Left cardiac atrium (tissue), 4 donors: ENCODE measurements around the gene FERMT3. TPM values are rescaled to one million over a fixed set of nuclear protein-coding genes. Genes with fewer than 3 reads are reported as not detected.

Experiments
- ATAC-seq, 2 donors: fragments of 200-7000 bp; cut with Tn5 transposase; one replicate each; pipeline ENCODE4 v1.9.1; 2020; ENCODE audit warnings: mild to moderate bottlenecking in 2 of 2, moderate library complexity in 2 of 2
- DNase-seq: peaks from one replicate; pipeline ENCODE4 v3.0.0-alpha.2; 2020
- intact Hi-C, 2 donors: fragments of 100-400 bp; cut with DNase I; formaldehyde crosslinking; loops; one replicate each; pipeline versions ENCODE4 v1.14.1 to v1.15.1; 2022 to 2023
- total RNA-seq, 2 donors: library from RNA; stranded (reverse); fragmentation: NEBNext Ultra II Directional; extraction: Animal tissue kit (Norgen Biotek cat#: 25700); gene quantifications; one replicate each; pipeline ENCODE4 v1.2.1, GENCODE V29; 2021
- donor health status: DM: no; HTN: yes; CAD: no.
- donor health status: DM: no; HTN: yes; CAD: no; lungs with severe emphysema.
- donor health status: DM: yes; HTN: yes; CAD: no.
- donor health status: Dilated cardiomyopathy.

The FERMT3 gene
- total RNA-seq, 2 donors from 2014 or later: 23.8 to 25.8 TPM

GRCh38 chr11:64185175-64185692, 21.3 kb upstream of the FERMT3 start:
- ATAC-seq (peak; percentile 53 to 65), DNase-seq (peak; percentile 93)
- intact Hi-C loops: no loop called here

- DNase-seq: peak; percentile 99
- intact Hi-C loops: no loop called here
- peak; percentile 91 to 92 for ATAC-seq
These were observed 20.6 kb upstream of the FERMT3 start, which contains the start of gene STIP1 for GRCh38 chr11:64185693-64186491. Gene STIP1 (plus strand): TSS chr11:64186171. CDS start chr11:64186262, 91 bp downstream.

- ATAC-seq (no peak), DNase-seq (no peak)
- intact Hi-C loops: no loop called here
These were observed 19.9 kb upstream of the FERMT3 start for GRCh38 chr11:64186492-64187165.

- DNase-seq (no peak), ATAC-seq (no peak)
- intact Hi-C loops: no loop called here
These were observed 14.1 kb upstream of the FERMT3 start for GRCh38 chr11:64192434-64192833.

- intact Hi-C loops: no loop called here
- no peak for ATAC-seq
- no peak for DNase-seq
These were observed 9.9 kb upstream of the FERMT3 start for GRCh38 chr11:64196626-64197025.

- DNase-seq: no peak
- intact Hi-C loops: no loop called here
- ATAC-seq: no peak
These were observed 8.0 kb upstream of the FERMT3 start for GRCh38 chr11:64198511-64198910.

GRCh38 chr11:64201543-64201942, 5.0 kb upstream of the FERMT3 start:
- intact Hi-C loops: loop anchor here (5.0 to 10.0 kb wide), 2 partner anchors 101 to 103 kb away; partner anchors contain the start of genes CATSPERZ (in 2 of the 2) and ESRRA (in 1 of the 2)
- ATAC-seq: no peak

GRCh38 chr11:64202992-64203391, 3.5 kb upstream of the FERMT3 start:
- intact Hi-C loops: loop anchor here (5.0 to 10.0 kb wide), 2 partner anchors 99 to 102 kb away; partner anchors contain the start of genes CATSPERZ (in 2 of the 2) and ESRRA (in 1 of the 2)
- DNase-seq (no peak), ATAC-seq (no peak)

More at GRCh38 chr11:64201543-64201942, 5.0 kb upstream of the FERMT3 start:
- no peak for DNase-seq

- no peak for ATAC-seq
- intact Hi-C loops: loop anchor here (5.0 to 10.0 kb wide), 2 partner anchors 99 to 101 kb away; partner anchors contain the start of genes CATSPERZ (in 2 of the 2) and ESRRA (in 1 of the 2)
- no peak for DNase-seq
These were observed 3.0 kb upstream of the FERMT3 start for GRCh38 chr11:64203421-64204079.

- ATAC-seq (no peak), DNase-seq (no peak)
- intact Hi-C loops: loop anchor here (5.0 to 10.0 kb wide), 2 partner anchors 98 to 101 kb away; partner anchors contain the start of genes CATSPERZ (in 2 of the 2) and ESRRA (in 1 of the 2)
These were observed 2.5 kb upstream of the FERMT3 start for GRCh38 chr11:64204080-64204440.

GRCh38 chr11:64204464-64204989, 2.0 kb upstream of the FERMT3 start:
- peak; percentile 41 to 70 for ATAC-seq
- intact Hi-C loops: loop anchor here (5.0 to 10.0 kb wide), 2 partner anchors 98 to 100 kb away; partner anchors contain the start of genes CATSPERZ (in 2 of the 2) and ESRRA (in 1 of the 2)
- DNase-seq: peak; percentile 89

GRCh38 chr11:64207256-64208085, 950 bp downstream of the FERMT3 start:
- DNase-seq (peak; percentile 81), ATAC-seq (peak; percentile 63 to 67)
- intact Hi-C loops: loop anchor here in 1 of 2 donors (10.0 kb wide), 1 partner anchor 97 kb away; the partner anchor contains the start of genes CATSPERZ and ESRRA

GRCh38 chr11:64208086-64208795, 1.7 kb downstream of the FERMT3 start:
- intact Hi-C loops: loop anchor here in 1 of 2 donors (10.0 kb wide), 1 partner anchor 97 kb away; the partner anchor contains the start of genes CATSPERZ and ESRRA
- DNase-seq (no peak), ATAC-seq (peak in 1 of 2 donors; percentile 2)

GRCh38 chr11:64208796-64209562, 2.5 kb downstream of the FERMT3 start:
- ATAC-seq (no peak), DNase-seq (no peak)
- intact Hi-C loops: loop anchor here in 1 of 2 donors (10.0 kb wide), 1 partner anchor 96 kb away; the partner anchor contains the start of genes CATSPERZ and ESRRA

GRCh38 chr11:64209563-64209843, 3.0 kb downstream of the FERMT3 start:
- DNase-seq (no peak), ATAC-seq (no peak)
- intact Hi-C loops: loop anchor here in 1 of 2 donors (10.0 kb wide), 1 partner anchor 95 kb away; the partner anchor contains the start of genes CATSPERZ and ESRRA

- no peak for DNase-seq
- intact Hi-C loops: no loop called here
- ATAC-seq: no peak
These were observed 3.9 kb downstream of the FERMT3 start for GRCh38 chr11:64210301-64211020.
